ENCODE measurements around the gene KCNMA1. TPM values are rescaled to one million over a fixed set of nuclear protein-coding genes. Genes with fewer than 3 reads are reported as not detected.

KCNMA1 gene
- total RNA-seq, 3 donors from 2014 or later (not counting 1 experiment from before 2014, with no cell fraction given), result 0.40 to 1.8 (median 0.63) TPM

- 93% methylated on average over 3 of the region's 4 CpGs for WGBS (ENCODE audit: insufficient coverage)
- peaks cover under 1% of the 10 kb centered on the region for H3K4me1 ChIP-seq (ENCODE audit: control insufficient read depth, insufficient read depth, low read length)
- no peak for TF ChIP-seq CTCF (IDR thresholded peaks at IDR 0.05)
- H3K9me3 ChIP-seq (ENCODE audit: control insufficient read depth, insufficient read depth, low read length), result no peaks in the 10 kb centered on the region
- intact Hi-C loops (cut with micrococcal nuclease), result loop anchor here (5.0 kb wide), 1 partner anchor 76 kb away; no protein-coding TSS in a partner anchor
- Mint-ChIP-seq H3K4me1 (peaks cover under 1% of the 10 kb centered on the region in 2 donors), H3K27me3 (ENCODE audit: low read depth in 2 of 2) (peaks cover 11 to 26% of the 10 kb centered on the region in 2 donors), H3K4me3 (no peak overlapping the region), H3K27ac (no peak overlapping the region), H3K9me3 (no peaks in the 10 kb centered on the region), H3K36me3 (no peaks in the 10 kb centered on the region)
- no peak for ATAC-seq
- H3K27ac ChIP-seq (ENCODE audit: low read length), result no peak overlapping the region
- DNase-seq, result no peak
- no peak overlapping the region for H3K4me3 ChIP-seq (ENCODE audit: low read length)
- H3K36me3 ChIP-seq (ENCODE audit: control insufficient read depth, insufficient read depth, low read length), result no peaks in the 10 kb centered on the region
- no peaks in the 10 kb centered on the region for H3K27me3 ChIP-seq (ENCODE audit: control insufficient read depth, insufficient read depth, low read length)
These were observed 601.3 kb downstream of the KCNMA1 start for GRCh38 chr10:77036276-77036675.

GRCh38 chr10:77034795-77035194 is 602.8 kb downstream of the KCNMA1 start:
- Mint-ChIP-seq H3K27me3 (ENCODE audit: low read depth in 2 of 2) (peaks cover 11 to 26% of the 10 kb centered on the region in 2 donors), H3K4me3 (no peak overlapping the region), H3K9me3 (no peaks in the 10 kb centered on the region), H3K27ac (no peak overlapping the region), H3K36me3 (no peaks in the 10 kb centered on the region), H3K4me1 (no peaks in the 10 kb centered on the region)
- DNase-seq (no peak), ATAC-seq (no peak)
- Histone ChIP-seq H3K9me3 (ENCODE audit: control insufficient read depth, insufficient read depth, low read length) (no peaks in the 10 kb centered on the region), H3K36me3 (ENCODE audit: control insufficient read depth, insufficient read depth, low read length) (no peaks in the 10 kb centered on the region), H3K27me3 (ENCODE audit: control insufficient read depth, insufficient read depth, low read length) (no peaks in the 10 kb centered on the region), H3K4me3 (ENCODE audit: low read length) (no peak overlapping the region), H3K4me1 (ENCODE audit: control insufficient read depth, insufficient read depth, low read length) (no peaks in the 10 kb centered on the region), H3K27ac (ENCODE audit: low read length) (no peak overlapping the region)
- TF ChIP-seq CTCF (IDR thresholded peaks at IDR 0.05), result no peak
- WGBS (ENCODE audit: insufficient coverage), result 68% methylated on average over 2 of the region's 4 CpGs
- intact Hi-C loops (cut with micrococcal nuclease), result loop anchor here (5.0 kb wide), 1 partner anchor 78 kb away; no protein-coding TSS in a partner anchor

GRCh38 chr10:77034240-77034639 is 603.4 kb downstream of the KCNMA1 start:
- DNase-seq (no peak), ATAC-seq (no peak)
- 98% methylated on average over 4 of the region's 4 CpGs for WGBS (ENCODE audit: insufficient coverage)
- Histone ChIP-seq H3K4me3 (ENCODE audit: low read length) (no peak overlapping the region), H3K36me3 (ENCODE audit: control insufficient read depth, insufficient read depth, low read length) (no peaks in the 10 kb centered on the region), H3K4me1 (ENCODE audit: control insufficient read depth, insufficient read depth, low read length) (no peaks in the 10 kb centered on the region), H3K27ac (ENCODE audit: low read length) (no peak overlapping the region), H3K9me3 (ENCODE audit: control insufficient read depth, insufficient read depth, low read length) (no peaks in the 10 kb centered on the region), H3K27me3 (ENCODE audit: control insufficient read depth, insufficient read depth, low read length) (no peaks in the 10 kb centered on the region)
- Mint-ChIP-seq H3K9me3 (no peaks in the 10 kb centered on the region), H3K4me3 (no peak overlapping the region), H3K4me1 (no peaks in the 10 kb centered on the region), H3K27ac (no peak overlapping the region), H3K27me3 (ENCODE audit: low read depth in 2 of 2) (peaks cover 15 to 26% of the 10 kb centered on the region in 2 donors), H3K36me3 (no peaks in the 10 kb centered on the region)
- no peak for TF ChIP-seq CTCF (IDR thresholded peaks at IDR 0.05)
- intact Hi-C loops (cut with micrococcal nuclease), result no loop called here

- Histone ChIP-seq H3K4me1 (ENCODE audit: control insufficient read depth, insufficient read depth, low read length) (no peaks in the 10 kb centered on the region), H3K4me3 (ENCODE audit: low read length) (no peak overlapping the region), H3K36me3 (ENCODE audit: control insufficient read depth, insufficient read depth, low read length) (no peaks in the 10 kb centered on the region), H3K27me3 (ENCODE audit: control insufficient read depth, insufficient read depth, low read length) (no peaks in the 10 kb centered on the region), H3K27ac (ENCODE audit: low read length) (no peak overlapping the region), H3K9me3 (ENCODE audit: control insufficient read depth, insufficient read depth, low read length) (no peaks in the 10 kb centered on the region)
- no peak for DNase-seq
- no peak for ATAC-seq
- Mint-ChIP-seq H3K27ac (no peak overlapping the region), H3K9me3 (no peaks in the 10 kb centered on the region), H3K4me3 (no peak overlapping the region), H3K27me3 (ENCODE audit: low read depth in 2 of 2) (peaks cover 21 to 35% of the 10 kb centered on the region in 2 donors), H3K4me1 (no peaks in the 10 kb centered on the region), H3K36me3 (no peaks in the 10 kb centered on the region)
- WGBS (ENCODE audit: insufficient coverage), result no CpG with 5 or more reads among the region's 1 CpG
- no peak for TF ChIP-seq CTCF (IDR thresholded peaks at IDR 0.05)
- intact Hi-C loops (cut with micrococcal nuclease), result no loop called here
These were observed 605.4 kb downstream of the KCNMA1 start for GRCh38 chr10:77032188-77032570.
